OCI-LY7 (cell line): ENCODE data around the gene TOB2. TPM values are rescaled to one million over a fixed set of nuclear protein-coding genes. Genes with fewer than 3 reads are reported as not detected.
A peak's percentile ranks its signal among the peaks of the same experiment; 100 is the strongest.

Experiments
- BruUV-seq: library from RNA; stranded (reverse); fragments of 400-500 nt; replicated peaks from 2 replicates; lab custom pipeline; 2021; lab: Mats Ljungman, UMichigan
- CTCF ChIA-PET: fragments of 300-600 bp; sonication (Branson Sonifier 250); formaldehyde crosslinking; loops from one replicate; lab custom pipeline; 2022; ENCODE audit warnings: antibody characterized with exemption; ENCODE audit not compliant: unreplicated experiment; lab: Charles Lee
- POLR2A ChIA-PET: fragments of 300-600 bp; sonication (Branson Sonifier 250); formaldehyde crosslinking; loops from one replicate; lab custom pipeline; 2022; ENCODE audit warnings: antibody characterized with exemption; lab: Charles Lee
- DNase-seq: peaks from one replicate; pipeline ENCODE4 v3.0.0-alpha.2; 2015; ENCODE audit warnings: low spot score
- H2AFZ ChIP-seq: fragments of 200-600 bp; sonication (generic), shearing (Covaris generic); 2 replicates; pipeline ENCODE4 v1.6.1; 2014; ENCODE audit warnings: mild to moderate bottlenecking, antibody characterized with exemption, low read length, moderate library complexity
- H3K27ac ChIP-seq: fragments of 200-600 bp; sonication (generic); 2 replicates; pipeline ENCODE4 v1.5.1; 2014; ENCODE audit warnings: mixed run types, low read depth, mild to moderate bottlenecking, moderate library complexity, low read length, inconsistent platforms; ENCODE audit not compliant: poor library complexity, severe bottlenecking
- H3K36me3 ChIP-seq: fragments of 200-600 bp; sonication (generic); 2 replicates; pipeline ENCODE4 v1.6.1; 2014; ENCODE audit warnings: mild to moderate bottlenecking, antibody characterized with exemption, low read length, moderate library complexity, mixed read lengths; ENCODE audit not compliant: insufficient read depth
- H3K4me1 ChIP-seq: fragments of 200-600 bp; sonication (generic); 2 replicates; pipeline ENCODE4 v1.5.1; 2014; ENCODE audit warnings: mild to moderate bottlenecking, low read length; ENCODE audit not compliant: insufficient read depth, poor library complexity, severe bottlenecking
- H3K4me2 ChIP-seq: fragments of 200-600 bp; sonication (generic); 2 replicates; pipeline ENCODE4 v1.6.1; 2014; ENCODE audit warnings: mild to moderate bottlenecking, low read length
- H3K4me3 ChIP-seq: fragments of 200-600 bp; sonication (generic); 2 replicates; pipeline ENCODE4 v1.5.1; 2014; ENCODE audit warnings: mild to moderate bottlenecking, low read depth, low read length; ENCODE audit not compliant: poor library complexity, severe bottlenecking
- H3K79me2 ChIP-seq: fragments of 200-600 bp; sonication (generic); 2 replicates; pipeline ENCODE4 v1.6.1; 2016; ENCODE audit warnings: low read depth, mild to moderate bottlenecking, low read length, moderate library complexity, mixed read lengths; ENCODE audit not compliant: insufficient read depth
- H3K9me2 ChIP-seq: fragments of 200-600 bp; sonication (generic); 2 replicates; pipeline ENCODE4 v1.6.1; 2016; ENCODE audit warnings: mild to moderate bottlenecking, low read length, mixed read lengths; ENCODE audit not compliant: insufficient read depth
- H3K9me3 ChIP-seq: fragments of 200-600 bp; sonication (generic); 2 replicates; pipeline ENCODE4 v1.6.1; 2014; ENCODE audit warnings: mild to moderate bottlenecking, mixed run types, low read length, mixed read lengths
- H4K20me1 ChIP-seq: fragments of 200-600 bp; sonication (generic); 2 replicates; pipeline ENCODE4 v1.6.1; 2014; ENCODE audit warnings: mild to moderate bottlenecking, antibody characterized with exemption, low read length, moderate library complexity, mixed read lengths; ENCODE audit not compliant: insufficient read depth
- EZH2phosphoT487 ChIP-seq: fragments of 200-600 bp; sonication (generic); IDR thresholded peaks from 2 replicates; pipeline ENCODE4 v1.6.1; 2018; ENCODE audit warnings: low read depth, borderline replicate concordance, mild to moderate bottlenecking, mixed run types, antibody characterized with exemption, low read length, moderate library complexity, mixed read lengths
- intact Hi-C: fragments of 100-400 bp; cut with micrococcal nuclease; formaldehyde crosslinking; loops from one replicate; pipeline ENCODE4 v1.10.0; 2022; ENCODE audit not compliant: unreplicated experiment
- total RNA-seq, 2 experiments: library from RNA; depleted of rRNA in 1 of 2; stranded (reverse); fragments of >200 nt in 1 of 2; shearing (Covaris generic) in 1 of 2; gene quantifications; 2 replicates each; pipeline ENCODE4 v1.2.3, GENCODE V29; 2014 to 2022
- TF ChIP-seq, protein P1 (sequence below): fragments of 200-600 bp; sonication (generic); conservative IDR thresholded peaks from 2 replicates; pipeline ENCODE4 v1.5.1; 2014; ENCODE audit warnings: mild to moderate bottlenecking, antibody characterized with exemption, low read length, moderate library complexity, mixed read lengths

Gene TOB2
- total RNA-seq, 2 experiments from 2014 or later: 13.5 to 27.0 TPM

DNA sequence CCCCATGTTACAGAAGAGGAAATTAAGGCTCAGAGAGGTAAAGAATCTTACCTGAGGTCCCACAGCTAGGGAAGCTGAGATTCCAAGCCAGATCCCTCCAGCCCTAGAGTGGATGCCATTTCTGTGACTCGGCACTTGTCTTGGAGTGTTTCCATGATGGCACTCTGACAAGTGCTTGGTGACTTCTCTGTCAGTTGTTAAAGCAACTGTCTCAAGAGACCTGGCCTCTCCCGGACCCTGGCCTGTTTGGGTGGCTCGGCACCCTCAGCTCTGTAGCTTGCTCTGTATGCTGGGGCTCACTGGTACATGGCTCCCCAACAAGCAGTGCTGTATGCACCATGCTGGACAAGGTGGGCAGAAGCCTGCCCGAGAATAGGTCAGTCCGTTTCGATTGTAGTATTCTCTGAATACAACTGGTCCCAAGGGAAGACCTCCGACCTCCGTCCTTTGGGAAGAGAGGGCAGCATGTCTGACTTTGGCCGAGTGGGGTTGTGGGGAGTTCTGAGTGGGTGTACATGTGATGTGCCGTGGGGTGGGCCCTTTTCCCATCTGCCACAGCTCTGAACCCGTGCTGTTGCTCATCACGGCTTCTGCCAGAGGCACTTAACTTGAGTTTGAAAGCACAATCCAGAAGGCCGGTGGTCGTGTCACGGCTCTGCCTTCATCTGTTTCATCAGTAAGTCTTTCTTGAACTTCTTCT, 34.7 kb upstream of the TOB2 start:
- POLR2A ChIA-PET: interaction anchor here (0.7 kb wide), 1 partner anchor 8 kb away, joined by 4 read pairs; no protein-coding TSS in a partner anchor
- no peaks in the 10 kb centered on the region for H3K9me3 ChIP-seq
- H3K79me2 ChIP-seq: peaks cover 97% of the 10 kb centered on the region
- TF ChIP-seq EZH2phosphoT487: no peak
- TF ChIP-seq, protein P1, sequence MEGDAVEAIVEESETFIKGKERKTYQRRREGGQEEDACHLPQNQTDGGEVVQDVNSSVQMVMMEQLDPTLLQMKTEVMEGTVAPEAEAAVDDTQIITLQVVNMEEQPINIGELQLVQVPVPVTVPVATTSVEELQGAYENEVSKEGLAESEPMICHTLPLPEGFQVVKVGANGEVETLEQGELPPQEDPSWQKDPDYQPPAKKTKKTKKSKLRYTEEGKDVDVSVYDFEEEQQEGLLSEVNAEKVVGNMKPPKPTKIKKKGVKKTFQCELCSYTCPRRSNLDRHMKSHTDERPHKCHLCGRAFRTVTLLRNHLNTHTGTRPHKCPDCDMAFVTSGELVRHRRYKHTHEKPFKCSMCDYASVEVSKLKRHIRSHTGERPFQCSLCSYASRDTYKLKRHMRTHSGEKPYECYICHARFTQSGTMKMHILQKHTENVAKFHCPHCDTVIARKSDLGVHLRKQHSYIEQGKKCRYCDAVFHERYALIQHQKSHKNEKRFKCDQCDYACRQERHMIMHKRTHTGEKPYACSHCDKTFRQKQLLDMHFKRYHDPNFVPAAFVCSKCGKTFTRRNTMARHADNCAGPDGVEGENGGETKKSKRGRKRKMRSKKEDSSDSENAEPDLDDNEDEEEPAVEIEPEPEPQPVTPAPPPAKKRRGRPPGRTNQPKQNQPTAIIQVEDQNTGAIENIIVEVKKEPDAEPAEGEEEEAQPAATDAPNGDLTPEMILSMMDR: no peak
- BruUV-seq: no TSS peak
- peaks cover 31% of the 10 kb centered on the region for H4K20me1 ChIP-seq
- intact Hi-C loops: no loop called here
- peaks cover 47% of the 10 kb centered on the region for H3K4me1 ChIP-seq
- no peak overlapping the region for H2AFZ ChIP-seq
- no peak for DNase-seq
- H3K9me2 ChIP-seq: no peaks in the 10 kb centered on the region
- no peak overlapping the region for H3K4me3 ChIP-seq
- peaks cover 61% of the 10 kb centered on the region for H3K36me3 ChIP-seq
- CTCF ChIA-PET: no interaction called here
- H3K4me2 ChIP-seq: peak overlapping the region; percentile 25; the same call in 1 of the 2 replicates
- H3K27ac ChIP-seq: no peak overlapping the region

DNA sequence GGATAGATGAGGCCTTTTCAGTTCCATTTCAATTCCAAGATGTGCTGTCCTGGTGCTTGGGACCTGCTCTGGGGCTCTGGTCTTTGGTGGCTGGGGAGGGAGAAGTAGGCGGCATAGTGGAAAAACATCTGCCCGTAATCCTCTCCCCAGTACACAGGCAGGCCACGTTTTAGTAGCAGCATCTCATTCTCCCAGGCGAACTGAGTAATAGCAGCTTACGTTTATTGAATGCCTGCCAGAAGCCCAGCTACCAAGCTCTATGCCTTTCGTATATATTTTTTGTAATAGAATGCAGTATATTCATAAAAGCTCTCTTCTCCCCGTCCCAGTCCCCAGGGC, 33.8 kb upstream of the TOB2 start:
- Histone ChIP-seq H3K4me2 (no peak overlapping the region; the same call in 1 of the 2 replicates), H2AFZ (no peak overlapping the region), H3K9me2 (no peaks in the 10 kb centered on the region), H4K20me1 (peaks cover 28% of the 10 kb centered on the region), H3K9me3 (no peaks in the 10 kb centered on the region), H3K4me3 (no peak overlapping the region), H3K4me1 (peaks cover 47% of the 10 kb centered on the region), H3K36me3 (peaks cover 61% of the 10 kb centered on the region), H3K27ac (no peak overlapping the region), H3K79me2 (peaks cover 99% of the 10 kb centered on the region)
- no peak for DNase-seq
- POLR2A ChIA-PET: interaction anchor here (0.7 kb wide), 1 partner anchor 99 kb away, joined by 4 read pairs; the partner anchor contains the start of gene TEF
- CTCF ChIA-PET: no interaction called here
- no TSS peak for BruUV-seq
- intact Hi-C loops: no loop called here
- TF ChIP-seq, protein P1: no peak
- TF ChIP-seq EZH2phosphoT487: no peak
